Measurements from ENCODE around the gene CLC.

The CLC gene

GRCh38 chr19:39710333-39710890, 27.4 kb downstream of the CLC start:
- H3K4me3 ChIP-seq (replicated peaks; ENCODE audit: low read depth, low read length) = no peak overlapping the region
- no peak for DNase-seq (ENCODE audit: extremely low read depth, low read depth)
- no peak for TF ChIP-seq CTCF (IDR thresholded peaks at IDR 0.05; ENCODE audit: low read depth, low read length, missing control alignments)

- TF ChIP-seq CTCF (IDR thresholded peaks at IDR 0.05; ENCODE audit: low read depth, low read length, missing control alignments) = no peak
- no peak for DNase-seq (ENCODE audit: extremely low read depth, low read depth)
- no peak overlapping the region for H3K4me3 ChIP-seq (replicated peaks; ENCODE audit: low read depth, low read length)
Measured at GRCh38 chr19:39709026-39709872, 28.6 kb downstream of the CLC start.

GRCh38 chr19:39708594-39708993, 29.2 kb downstream of the CLC start:
- no peak for TF ChIP-seq CTCF (IDR thresholded peaks at IDR 0.05; ENCODE audit: low read depth, low read length, missing control alignments)
- DNase-seq (ENCODE audit: extremely low read depth, low read depth) = no peak
- H3K4me3 ChIP-seq (replicated peaks; ENCODE audit: low read depth, low read length) = no peak overlapping the region

- H3K4me3 ChIP-seq (replicated peaks; ENCODE audit: low read depth, low read length) = no peak overlapping the region
- TF ChIP-seq CTCF (IDR thresholded peaks at IDR 0.05; ENCODE audit: low read depth, low read length, missing control alignments) = no peak
- no peak for DNase-seq (ENCODE audit: extremely low read depth, low read depth)
Measured at GRCh38 chr19:39705578-39706188, 32.1 kb downstream of the CLC start.

GRCh38 chr19:39704181-39705044, 33.4 kb downstream of the CLC start, which contains the start of gene LGALS14:
TSS of gene LGALS14 (plus strand) at chr19:39704481. CDS start at chr19:39704529, 48 bp downstream.
- H3K4me3 ChIP-seq (replicated peaks; ENCODE audit: low read depth, low read length) = no peak within 1 kb of the TSS
- DNase-seq (ENCODE audit: extremely low read depth, low read depth) = no peak
- TF ChIP-seq CTCF (IDR thresholded peaks at IDR 0.05; ENCODE audit: low read depth, low read length, missing control alignments) = no peak

- no peak for TF ChIP-seq CTCF (IDR thresholded peaks at IDR 0.05; ENCODE audit: low read depth, low read length, missing control alignments)
- no peak overlapping the region for H3K4me3 ChIP-seq (replicated peaks; ENCODE audit: low read depth, low read length)
- DNase-seq (ENCODE audit: extremely low read depth, low read depth) = no peak
Measured at GRCh38 chr19:39701291-39701690, 36.5 kb downstream of the CLC start.

Measured in HFF-Myc (cell line).